Measurements from ENCODE around the gene ADAM19.

ADAM19 gene

GRCh38 chr5:157562111-157562581, 13.4 kb downstream of the ADAM19 start:
- TF ChIP-seq, protein P1, sequence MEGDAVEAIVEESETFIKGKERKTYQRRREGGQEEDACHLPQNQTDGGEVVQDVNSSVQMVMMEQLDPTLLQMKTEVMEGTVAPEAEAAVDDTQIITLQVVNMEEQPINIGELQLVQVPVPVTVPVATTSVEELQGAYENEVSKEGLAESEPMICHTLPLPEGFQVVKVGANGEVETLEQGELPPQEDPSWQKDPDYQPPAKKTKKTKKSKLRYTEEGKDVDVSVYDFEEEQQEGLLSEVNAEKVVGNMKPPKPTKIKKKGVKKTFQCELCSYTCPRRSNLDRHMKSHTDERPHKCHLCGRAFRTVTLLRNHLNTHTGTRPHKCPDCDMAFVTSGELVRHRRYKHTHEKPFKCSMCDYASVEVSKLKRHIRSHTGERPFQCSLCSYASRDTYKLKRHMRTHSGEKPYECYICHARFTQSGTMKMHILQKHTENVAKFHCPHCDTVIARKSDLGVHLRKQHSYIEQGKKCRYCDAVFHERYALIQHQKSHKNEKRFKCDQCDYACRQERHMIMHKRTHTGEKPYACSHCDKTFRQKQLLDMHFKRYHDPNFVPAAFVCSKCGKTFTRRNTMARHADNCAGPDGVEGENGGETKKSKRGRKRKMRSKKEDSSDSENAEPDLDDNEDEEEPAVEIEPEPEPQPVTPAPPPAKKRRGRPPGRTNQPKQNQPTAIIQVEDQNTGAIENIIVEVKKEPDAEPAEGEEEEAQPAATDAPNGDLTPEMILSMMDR (IDR thresholded peaks at IDR 0.05; ENCODE audit: borderline replicate concordance, insufficient read depth, low read depth, low read length) = no peak
- no peak overlapping the region for H3K4me3 ChIP-seq (ENCODE audit: low read depth, low read length)

DNA sequence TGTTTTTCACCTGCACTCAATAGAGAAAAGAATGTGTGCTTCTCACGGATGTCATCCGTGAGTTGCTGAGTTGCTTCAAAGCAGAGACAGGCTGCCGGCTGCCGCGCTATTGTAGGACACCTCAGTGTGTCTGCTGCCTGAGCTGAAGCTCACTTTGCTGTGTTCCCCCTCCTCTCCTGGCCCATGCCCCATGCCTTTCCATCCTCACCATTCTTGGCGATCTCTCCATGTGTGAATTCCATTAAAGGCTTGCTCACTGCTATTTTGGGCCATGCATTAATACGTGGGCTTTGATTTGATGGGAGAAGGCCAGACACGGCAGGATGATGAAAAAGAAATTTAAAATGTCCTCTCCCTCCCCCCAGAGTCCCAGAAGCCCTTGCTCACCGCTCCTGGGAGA, 14.5 kb downstream of the ADAM19 start:
- TF ChIP-seq, protein P1 (IDR thresholded peaks at IDR 0.05; ENCODE audit: borderline replicate concordance, insufficient read depth, low read depth, low read length) = no peak
- no peak overlapping the region for H3K4me3 ChIP-seq (ENCODE audit: low read depth, low read length)

GRCh38 chr5:157559301-157559700, 16.3 kb downstream of the ADAM19 start:
- TF ChIP-seq, protein P1 (IDR thresholded peaks at IDR 0.05; ENCODE audit: borderline replicate concordance, insufficient read depth, low read depth, low read length) = no peak
- no peak overlapping the region for H3K4me3 ChIP-seq (ENCODE audit: low read depth, low read length)

DNA sequence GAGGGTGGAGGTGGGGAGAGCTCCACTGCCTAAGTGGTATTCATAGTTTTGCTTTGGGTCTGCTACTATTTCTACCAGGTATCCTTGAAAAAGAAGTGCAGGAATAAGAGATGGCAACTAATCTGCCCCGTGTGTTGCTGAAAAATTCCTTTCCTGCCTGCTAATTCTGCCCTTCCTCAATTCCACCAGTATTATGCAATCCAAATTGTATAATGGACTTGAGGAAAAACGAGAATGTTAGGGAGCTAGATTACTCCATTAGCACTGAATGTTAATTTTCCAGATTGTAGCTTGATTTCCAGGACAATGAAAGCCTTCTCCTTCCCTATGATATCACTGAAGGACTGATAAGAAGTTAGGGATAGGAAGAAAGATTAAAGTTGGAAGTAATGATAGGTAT, 16.9 kb downstream of the ADAM19 start:
- H3K4me3 ChIP-seq (ENCODE audit: low read depth, low read length) = no peak overlapping the region
- TF ChIP-seq, protein P1 (IDR thresholded peaks at IDR 0.05; ENCODE audit: borderline replicate concordance, insufficient read depth, low read depth, low read length) = no peak

- H3K4me3 ChIP-seq (ENCODE audit: low read depth, low read length) = no peak overlapping the region
Measured at GRCh38 chr5:157558041-157558595, 17.5 kb downstream of the ADAM19 start.

GRCh38 chr5:157556615-157557418, 18.8 kb downstream of the ADAM19 start:
- TF ChIP-seq, protein P1 (IDR thresholded peaks at IDR 0.05; ENCODE audit: borderline replicate concordance, insufficient read depth, low read depth, low read length) = no peak
- H3K4me3 ChIP-seq (ENCODE audit: low read depth, low read length) = no peak overlapping the region

More at GRCh38 chr5:157558041-157558595, 17.5 kb downstream of the ADAM19 start:
- TF ChIP-seq, protein P1 (IDR thresholded peaks at IDR 0.05; ENCODE audit: borderline replicate concordance, insufficient read depth, low read depth, low read length) = no peak

Data from GM12875 (cell line).